HCEC 1CT (cell line): Measurements from ENCODE around the gene ARHGAP18.
A peak's percentile ranks its signal among the peaks of the same experiment; 100 is the strongest.

ENCODE experiments used
- DNase-seq: peaks from one replicate; pipeline ENCODE4 v3.0.0-alpha.2; 2017

The ARHGAP18 gene

DNA sequence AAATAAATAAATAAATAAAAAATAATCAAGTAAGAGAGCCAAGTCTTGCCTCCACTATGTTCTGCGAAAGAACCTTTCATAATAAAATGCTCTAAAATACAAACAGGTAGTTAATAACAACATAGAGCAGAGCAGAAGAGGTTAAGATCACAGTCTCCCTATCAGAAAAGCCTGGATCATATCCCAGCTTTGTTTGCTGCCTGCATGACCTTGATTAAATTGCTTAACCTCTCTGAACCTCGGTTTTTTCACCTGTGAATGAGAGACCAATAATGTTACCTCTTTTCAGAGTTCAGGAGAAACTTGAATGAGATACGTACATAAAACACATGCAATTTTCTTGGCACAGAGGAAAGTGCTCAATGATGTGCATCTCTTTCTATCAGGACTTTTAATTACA, 44.4 kb downstream of the ARHGAP18 start:
- DNase-seq: no peak

DNA sequence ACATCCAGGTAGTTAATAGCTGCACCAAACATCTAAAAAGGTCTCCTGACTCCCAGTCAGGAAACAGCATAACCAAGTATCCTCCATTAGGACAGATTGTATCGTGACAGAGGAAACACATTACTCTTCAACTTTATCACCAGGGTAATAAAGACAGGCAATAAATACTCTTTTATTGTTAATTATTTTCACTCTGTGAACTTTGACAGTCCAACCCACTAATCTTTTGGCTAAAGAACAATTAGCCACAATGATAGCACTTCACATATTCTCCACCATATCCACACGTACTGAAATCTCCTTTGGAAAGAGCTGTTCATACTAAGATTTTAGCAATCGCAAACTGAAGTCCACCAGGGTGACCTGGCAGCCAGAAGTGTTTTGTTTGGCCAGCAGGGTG, 46.4 kb downstream of the ARHGAP18 start:
- DNase-seq: no peak

DNA sequence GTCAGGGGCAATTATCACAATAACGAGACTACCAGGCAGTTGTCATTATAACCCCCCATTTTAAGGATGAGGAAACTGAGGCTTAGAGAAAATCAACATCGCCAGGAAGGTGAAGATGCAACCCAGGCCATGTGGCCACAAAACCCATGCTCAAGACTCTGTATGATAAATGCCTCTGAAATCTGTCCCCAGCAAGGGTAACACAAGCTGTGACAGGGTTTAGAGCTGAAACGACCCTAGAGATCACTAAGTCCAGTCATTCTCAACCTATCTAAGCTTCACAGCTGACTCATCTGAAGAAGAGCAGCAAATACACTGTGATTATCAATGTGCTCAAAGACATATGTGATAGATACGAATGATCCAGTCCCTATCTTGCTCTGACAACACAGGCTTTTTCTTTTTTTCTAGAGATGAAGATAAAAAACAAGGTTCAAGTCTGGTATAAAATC, 47.0 kb downstream of the ARHGAP18 start:
- DNase-seq: no peak

DNA sequence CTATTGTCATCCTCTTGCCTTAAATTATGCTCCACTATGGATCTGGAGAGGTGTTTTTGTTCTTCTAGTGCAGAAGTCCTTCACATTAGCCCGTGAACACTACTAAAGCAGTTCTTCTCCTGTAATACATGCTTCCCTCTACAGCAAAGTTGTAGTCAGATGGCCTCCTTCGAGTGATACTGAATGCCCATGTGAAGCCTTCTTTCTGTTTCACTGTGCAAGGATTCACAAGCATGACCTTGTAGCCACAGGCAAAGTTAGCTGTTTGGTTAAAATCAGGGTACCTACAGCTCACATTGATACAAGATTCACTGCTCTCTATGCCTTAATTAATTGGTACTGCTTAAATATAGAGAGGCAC, 47.6 kb downstream of the ARHGAP18 start:
- no peak for DNase-seq

DNA sequence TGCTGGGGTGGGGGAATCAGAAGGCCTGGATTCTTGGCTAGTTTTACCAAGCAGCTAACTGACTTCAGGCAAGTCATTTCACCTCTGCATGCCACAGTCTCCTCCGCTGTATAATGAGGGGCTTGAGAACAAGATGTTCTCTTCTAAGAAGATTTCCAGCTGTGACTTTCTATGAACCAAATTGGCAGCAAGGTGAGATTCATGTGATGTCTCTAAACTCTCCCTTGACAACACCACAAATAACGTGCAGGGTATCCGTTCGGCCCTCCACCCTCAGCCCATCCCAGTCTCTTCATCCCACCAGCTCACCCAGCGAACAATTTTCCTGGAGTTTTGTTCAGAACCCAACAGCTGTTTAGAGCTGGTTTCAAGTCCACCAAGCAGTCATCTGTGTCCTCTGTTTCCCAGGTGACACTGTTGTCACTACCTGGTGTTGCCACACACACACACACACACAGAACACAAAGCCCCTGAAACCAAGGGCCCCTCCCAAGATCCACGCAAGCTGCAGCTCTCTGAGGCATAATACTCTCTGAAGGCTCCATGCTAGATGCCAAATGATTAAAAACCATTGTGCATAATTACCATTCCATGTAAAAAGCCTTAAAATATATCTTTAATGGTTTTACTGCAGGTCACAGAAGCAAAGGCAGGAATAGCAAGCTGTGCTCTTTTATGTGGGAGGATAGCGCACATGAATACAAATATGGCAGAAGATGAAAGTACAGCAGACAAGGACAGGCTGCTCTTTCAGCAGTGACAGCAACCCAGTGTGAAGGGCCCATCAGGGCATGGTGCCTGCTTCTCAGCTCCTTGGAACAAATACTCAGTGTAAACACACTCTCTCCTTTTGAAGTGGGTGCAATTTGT, 48.2 kb downstream of the ARHGAP18 start:
- no peak for DNase-seq

DNA sequence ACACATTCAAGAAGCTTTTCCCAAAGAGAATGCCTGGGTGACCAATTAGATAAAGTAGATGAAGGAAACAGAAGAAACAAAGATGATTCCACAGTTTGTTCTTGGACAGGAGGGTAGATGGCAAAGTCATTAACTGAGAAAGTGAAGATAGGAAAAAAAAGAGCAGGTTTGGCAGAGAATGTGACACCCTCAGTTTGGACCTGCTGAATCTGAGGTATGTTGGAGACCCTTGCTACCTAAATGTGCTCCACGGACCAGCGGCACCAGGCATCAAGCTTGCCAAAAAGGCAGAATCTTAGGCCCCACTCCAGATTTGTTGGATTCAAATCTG, 49.7 kb downstream of the ARHGAP18 start:
- no peak for DNase-seq

DNA sequence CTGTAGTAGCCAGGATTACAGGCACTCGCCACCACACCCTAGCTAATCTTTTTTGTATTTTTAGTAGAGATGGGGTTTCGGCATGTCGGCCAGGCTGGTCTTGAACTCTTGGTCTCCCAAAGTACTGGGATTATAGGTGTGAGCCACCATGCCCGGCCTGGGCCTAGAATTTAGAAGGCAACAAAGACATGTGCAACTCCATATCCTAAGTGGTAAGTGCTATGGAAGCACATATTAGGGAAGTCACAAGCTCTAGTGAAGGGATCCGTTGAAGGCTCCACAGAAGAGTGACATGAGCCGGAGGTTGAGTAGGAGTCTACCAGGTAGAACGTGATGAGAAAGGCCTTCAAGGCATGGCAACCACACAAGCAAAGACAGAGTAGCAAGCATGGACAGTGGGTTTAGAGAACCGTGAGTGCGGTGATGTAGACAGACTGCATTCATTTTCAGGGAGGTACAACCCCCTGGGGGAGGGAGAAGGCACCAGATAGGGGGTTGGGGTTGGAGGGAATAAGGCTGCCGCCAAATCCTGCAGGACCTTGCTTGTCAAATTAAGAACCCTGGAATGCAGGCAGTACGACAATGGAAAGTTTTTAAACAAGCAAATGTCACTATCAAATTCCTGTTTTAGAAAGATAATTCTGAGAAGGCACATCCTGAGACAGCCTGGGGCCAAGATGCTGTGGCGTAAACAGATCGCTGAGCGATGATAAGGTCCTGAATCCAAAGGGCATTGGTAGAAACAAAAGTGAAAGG, 50.2 kb downstream of the ARHGAP18 start:
- no peak for DNase-seq

DNA sequence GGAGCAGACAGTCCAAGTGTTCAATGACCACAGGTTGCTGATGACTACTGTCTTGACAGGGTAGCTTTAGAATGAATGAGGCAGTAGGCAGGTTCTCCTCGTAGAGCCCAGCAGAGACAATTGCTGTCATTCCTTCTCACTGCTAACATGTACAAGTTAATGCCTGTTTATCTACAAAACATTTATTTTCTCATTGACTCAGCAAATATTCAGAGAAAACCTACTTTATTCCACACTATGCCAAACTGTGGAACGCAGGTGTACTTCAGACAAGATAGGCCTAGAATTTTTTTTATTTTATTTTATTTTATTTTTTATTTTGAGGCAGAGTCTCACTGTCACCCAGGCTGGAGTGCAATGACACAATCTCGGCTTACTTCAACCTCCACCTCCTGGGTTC, 50.8 kb downstream of the ARHGAP18 start:
- no peak for DNase-seq

DNA sequence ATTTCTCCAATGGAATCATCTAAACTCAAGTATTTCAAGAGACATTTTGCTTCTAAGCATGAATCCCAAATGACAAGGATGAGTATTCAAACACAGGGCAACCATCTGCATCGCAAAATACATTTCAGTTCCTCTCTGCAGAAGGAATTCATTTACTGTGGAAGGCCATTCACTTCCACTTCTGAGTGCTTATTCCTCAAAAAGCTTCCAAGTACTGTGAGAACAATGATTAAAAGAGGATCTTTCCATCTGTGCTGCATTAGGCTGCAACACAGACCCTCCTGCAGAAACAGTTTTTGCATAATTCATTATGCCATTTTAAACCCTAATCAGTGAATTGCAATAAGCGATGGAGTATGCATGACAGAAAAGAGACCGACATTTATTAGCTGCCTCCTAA, 52.5 kb downstream of the ARHGAP18 start:
- no peak for DNase-seq

DNA sequence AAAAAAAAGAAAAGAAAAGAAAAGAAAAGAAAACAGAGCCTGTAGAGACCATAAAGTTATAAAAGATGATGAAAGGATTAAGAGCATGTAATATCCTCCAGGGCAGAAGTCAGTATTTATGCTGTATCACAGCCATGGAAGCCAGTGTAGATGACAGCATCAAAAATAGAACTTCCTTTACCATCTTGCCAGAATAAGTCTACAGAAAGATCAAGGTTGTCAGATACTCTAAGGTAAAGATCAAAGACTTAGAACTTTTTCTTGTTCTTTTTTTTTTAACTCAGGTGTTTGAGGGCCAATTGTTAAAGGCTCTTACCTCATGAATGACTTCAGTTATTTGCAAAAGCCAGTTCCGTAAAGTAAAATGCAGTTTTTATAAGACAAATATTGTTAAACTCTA, 54.6 kb downstream of the ARHGAP18 start:
- no peak for DNase-seq

DNA sequence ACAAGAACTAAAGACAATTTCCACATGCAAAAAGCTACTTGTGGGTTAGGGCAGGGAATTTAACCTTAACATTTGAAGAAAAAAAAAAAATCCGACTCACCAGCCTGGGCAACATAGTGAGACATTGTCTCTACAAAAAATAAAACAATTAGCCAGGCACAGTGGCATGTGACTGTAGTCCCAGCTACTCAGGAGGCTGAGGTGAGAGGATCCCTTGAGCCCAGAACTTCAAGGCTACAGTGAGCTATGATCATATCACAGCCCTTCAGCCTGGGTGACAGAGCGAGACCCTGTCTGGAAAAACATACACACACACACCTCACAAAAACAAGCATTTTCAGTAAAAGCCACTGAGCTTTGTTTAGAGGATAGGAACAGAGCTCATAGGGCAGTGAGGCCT, 56.2 kb downstream of the ARHGAP18 start:
- DNase-seq: no peak

DNA sequence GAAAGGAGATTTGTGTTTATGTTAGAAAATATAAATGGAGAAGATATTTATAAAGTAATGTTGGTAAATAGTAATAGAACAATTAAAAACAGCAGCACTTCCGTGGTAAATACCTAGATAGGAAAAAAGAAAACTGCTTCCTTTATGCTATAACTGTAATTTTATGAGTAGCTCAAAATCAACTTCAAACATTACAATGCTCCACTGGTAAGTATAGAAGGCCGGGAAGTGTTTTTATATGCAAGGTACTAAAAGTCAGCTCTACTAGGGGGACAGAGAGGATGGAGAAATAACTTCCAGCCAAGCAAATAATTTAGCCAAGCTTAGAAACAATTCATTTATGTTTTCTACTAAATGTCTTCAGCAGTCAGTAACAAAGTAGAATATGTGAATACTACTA, 56.7 kb downstream of the ARHGAP18 start:
- no peak for DNase-seq

DNA sequence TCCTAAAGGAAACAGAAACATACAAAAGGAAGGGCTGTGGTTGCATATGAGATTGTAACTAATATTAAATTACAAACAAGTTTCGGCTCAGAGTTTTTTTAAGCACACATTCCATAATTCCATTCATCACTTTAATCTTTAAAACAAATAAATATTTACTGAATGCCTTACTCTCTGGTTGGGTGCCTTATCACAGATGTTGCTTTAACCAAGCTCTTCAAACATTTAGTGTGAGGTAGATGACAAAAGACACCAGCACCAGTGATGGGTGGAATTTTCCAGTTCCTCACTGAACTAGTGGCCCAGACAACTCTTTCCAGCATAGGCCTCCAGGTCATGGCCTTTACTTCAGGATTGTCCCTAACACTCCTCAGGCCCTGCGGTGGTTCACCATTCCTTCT, 58.7 kb downstream of the ARHGAP18 start:
- DNase-seq: no peak

DNA sequence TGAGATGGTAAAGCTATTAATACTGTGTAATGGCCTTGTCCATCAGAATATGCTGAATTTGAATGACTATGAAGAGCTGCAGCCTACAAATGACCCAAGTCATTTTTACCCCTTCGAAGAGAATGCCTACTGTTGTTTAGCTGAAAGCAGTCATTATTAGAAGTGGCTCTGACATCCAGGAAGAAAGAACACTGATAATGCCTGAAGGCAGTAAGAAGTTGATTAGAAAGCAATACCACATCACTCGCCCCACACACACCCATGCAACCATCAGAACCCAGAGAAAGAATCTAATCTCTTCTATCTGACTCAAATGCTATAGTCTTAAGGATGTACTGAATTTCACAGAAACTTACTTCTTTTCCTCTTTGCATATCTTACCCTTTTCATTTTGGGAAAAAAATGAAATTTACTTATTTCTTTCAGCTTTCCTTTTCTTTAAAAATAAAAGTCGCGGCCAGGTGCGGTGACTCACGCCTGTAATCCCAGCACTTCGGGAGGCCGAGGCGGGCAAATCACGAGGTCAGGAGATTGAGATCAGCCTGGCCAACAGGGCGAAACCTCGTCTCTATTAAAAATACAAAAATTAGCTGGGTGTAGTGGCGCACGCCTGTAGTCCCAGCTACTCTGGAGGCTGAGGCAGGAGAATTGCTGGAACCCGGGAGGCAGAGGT, 61.0 kb downstream of the ARHGAP18 start:
- no peak for DNase-seq

DNA sequence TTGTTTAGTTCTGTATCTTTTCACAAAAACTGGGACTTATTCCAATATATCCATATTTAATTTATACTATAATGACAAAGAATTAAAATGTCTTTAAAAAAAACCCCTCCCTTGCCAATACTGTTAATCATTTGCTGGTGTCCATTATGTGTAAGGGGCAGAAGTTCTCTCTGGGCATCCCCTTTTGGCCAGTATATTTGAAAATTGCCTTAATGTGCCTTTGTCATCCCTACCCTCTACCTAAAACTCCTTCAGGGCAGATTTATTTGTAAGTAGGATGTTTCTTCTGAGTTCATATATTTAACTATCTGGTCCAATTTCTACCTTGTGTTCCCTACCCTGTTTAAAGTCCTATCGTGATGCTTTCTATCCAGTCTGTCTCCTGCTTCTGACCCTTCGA, 62.9 kb downstream of the ARHGAP18 start:
- DNase-seq: no peak

DNA sequence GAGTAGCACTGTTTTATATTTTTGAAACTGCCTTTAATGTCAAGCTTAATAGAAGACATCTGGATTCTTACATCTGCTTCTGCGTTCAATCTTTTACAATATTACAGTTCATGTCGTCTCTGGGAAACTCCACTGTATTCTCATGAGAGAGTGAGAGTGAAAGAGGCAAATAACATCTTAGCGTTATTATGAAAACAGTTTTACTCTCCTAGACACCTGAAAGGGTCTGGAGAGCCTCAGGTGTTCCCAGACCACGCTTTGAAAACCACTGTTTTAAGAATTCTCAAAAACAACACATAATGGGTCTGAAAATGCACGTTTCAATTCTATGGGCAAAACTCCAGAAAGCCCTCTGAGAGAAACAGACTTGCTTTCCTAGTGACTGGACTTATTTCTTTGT, 63.3 kb downstream of the ARHGAP18 start:
- no peak for DNase-seq

DNA sequence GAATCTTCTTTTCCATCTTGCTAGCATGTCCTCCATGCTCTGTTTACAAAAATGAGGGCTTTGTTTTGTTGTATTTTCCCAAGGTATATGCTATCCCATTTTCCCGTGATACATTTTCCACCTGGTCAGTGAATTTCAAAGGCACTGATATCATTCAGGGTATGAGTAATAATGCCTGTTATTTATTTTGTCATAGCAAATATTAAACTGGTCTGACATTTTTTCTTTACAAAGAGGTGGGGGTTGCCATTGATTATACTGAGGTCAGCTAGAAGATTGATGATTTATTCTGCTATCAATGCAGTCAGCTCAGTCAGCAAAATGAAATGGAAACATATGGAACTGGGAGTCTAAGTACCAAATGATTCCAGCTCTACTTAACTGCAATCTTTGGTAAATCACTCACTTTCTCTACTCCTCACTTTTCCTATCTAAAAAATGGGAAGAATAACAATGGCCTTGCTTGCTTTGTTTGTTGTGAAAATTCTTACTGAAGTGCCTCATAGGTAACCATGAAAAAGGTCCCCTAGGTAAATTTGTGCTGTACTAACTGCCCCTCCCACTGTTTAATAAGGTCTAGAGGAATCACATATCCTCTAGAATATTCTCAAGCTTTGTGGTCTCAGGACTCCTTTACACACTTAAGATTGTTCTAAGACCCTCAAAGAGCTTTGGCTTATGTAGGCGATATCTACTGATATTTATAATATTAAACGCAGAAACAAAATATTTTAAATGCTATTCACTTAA, 64.0 kb downstream of the ARHGAP18 start:
- no peak for DNase-seq

DNA sequence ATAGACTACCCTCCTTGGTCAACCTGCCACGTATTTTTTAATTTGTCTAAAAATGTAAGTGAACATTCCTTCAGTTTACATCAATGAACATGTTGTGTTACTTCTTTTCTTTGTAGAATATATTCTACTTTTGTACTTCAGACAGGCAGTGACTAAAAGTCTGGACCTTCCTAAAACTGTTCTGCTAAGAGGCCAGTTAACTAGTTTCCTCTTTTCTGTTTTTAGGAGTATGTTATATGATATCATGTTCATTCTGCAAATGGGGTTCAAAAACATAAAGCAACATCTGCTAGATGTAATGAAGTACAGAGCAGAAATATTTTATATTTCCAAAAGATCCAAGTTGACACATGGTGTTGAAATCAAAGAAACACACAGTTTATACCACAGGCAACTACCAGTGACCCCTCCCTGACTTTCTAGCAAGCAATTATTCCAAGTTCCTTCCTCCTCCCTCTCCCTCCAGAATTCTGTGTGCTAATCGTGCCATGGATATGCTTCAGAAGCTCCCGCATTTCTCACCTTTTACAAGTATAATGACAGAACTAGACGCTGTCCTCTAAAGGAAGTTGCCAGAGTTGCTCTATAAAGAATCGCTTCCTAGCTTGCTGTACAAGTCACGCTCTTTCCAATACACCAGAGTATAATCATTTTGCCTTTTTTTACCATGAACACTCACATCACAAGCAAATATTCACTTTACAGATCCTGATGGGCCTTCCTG, 64.7 kb downstream of the ARHGAP18 start:
- no peak for DNase-seq

DNA sequence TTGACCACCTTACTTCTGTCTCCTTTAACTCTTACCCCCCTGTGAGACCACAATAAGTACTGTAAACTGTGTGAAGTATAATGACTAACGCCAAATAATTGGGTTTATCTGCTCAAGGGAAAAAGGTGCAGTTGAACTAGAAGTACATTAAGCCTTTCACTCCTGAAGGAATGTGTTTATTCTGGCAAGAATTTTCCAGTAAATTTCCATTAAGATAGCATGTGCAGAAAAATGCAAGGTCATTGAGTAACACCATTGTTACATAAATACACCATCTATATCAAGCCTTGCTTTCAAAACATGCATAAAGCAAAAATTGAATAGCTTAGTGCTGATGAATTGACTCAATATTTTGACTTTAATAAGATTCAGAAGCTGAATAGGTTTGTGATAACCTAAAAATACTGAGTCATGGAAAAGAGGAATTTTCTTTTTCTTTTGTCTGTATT, 65.4 kb downstream of the ARHGAP18 start:
- peak; percentile 70 for DNase-seq

DNA sequence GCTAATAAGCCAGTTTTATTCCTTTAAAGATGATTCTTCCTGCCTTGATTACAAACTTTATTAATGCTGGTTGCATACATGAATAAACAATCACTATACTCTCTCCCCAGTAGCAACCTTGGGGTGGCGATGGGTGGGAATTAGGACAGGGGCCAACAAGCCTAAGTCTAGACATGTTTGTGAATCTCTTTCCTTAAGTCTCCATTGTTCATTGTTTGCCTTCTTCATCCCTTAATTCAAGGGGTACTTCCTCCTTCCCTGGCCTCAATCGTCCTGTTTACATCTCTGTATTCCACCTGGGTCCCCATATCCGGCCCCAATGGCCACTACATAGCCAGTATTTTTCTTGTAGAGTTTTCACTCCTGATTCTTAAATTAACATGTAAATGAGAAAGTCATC, 66.0 kb downstream of the ARHGAP18 start:
- no peak for DNase-seq

DNA sequence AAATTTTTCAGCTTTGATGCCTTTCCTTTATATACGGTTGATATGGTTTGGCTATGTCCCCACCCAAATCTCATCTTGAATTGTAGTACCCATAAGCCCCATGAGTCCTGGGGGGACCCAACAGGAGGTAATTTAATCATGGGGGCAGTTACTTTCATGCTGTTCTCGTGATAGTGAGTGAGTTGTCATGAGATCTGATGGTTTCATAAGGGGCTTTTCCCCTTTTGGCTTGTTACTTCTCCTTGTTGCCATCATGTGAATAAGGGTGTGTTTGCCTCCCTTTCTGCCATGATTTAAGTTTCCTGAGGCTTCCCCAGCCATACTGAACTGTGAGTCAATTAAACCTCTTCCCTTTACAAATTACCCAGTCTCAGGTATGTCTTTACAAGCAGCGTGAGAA, 66.8 kb downstream of the ARHGAP18 start:
- no peak for DNase-seq

DNA sequence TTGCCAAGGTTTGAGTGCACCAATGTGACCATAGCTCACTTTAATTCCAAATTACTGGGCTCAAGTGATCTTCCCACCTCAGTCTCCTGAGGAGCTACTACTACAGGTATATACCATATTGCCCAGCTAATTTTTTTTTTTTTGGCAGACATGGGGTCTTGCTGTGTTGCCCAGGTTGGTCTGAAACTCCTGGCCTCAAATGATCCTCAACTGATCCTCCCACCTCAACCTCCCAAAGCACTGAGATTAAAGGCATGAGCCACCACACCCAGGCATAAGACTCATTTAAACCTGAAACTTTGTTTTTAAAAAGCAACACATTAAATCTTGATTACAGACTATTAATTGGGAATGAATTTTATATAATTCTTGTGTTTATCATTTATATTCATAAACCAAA, 67.7 kb downstream of the ARHGAP18 start:
- DNase-seq: no peak
